Caco-2 (cell line): Measurements from ENCODE around the gene MEGF11. TPM values are rescaled to one million over a fixed set of nuclear protein-coding genes. Genes with fewer than 3 reads are reported as not detected.
A peak's percentile ranks its signal among the peaks of the same experiment; 100 is the strongest.

Source experiments
- BruUV-seq: library from RNA; stranded (reverse); fragments of 400-500 nt; replicated peaks from 2 replicates; lab custom pipeline; 2021; lab: Mats Ljungman, UMichigan
- CTCF ChIA-PET: fragments of 300-600 bp; sonication (Branson Sonifier 250); formaldehyde crosslinking; loops from one replicate; lab custom pipeline; 2022; ENCODE audit warnings: antibody characterized with exemption; lab: Charles Lee
- POLR2A ChIA-PET: fragments of 300-600 bp; sonication (Branson Sonifier 250); formaldehyde crosslinking; loops from one replicate; lab custom pipeline; 2022; ENCODE audit warnings: antibody characterized with exemption; lab: Charles Lee
- DNase-seq, 2 experiments: peaks; one replicate each; pipeline versions ENCODE4 v3.0.0 to v3.0.0-alpha.2; 2020 to 2022
- H3K27me3 ChIP-seq: replicated peaks from 2 replicates; pipeline ENCODE4 v1.6.0; 2011; ENCODE audit warnings: low read length; ENCODE audit not compliant: control insufficient read depth, insufficient read depth
- H3K36me3 ChIP-seq: 2 replicates; pipeline ENCODE4 v1.5.1; 2011; ENCODE audit warnings: low read length; ENCODE audit not compliant: control insufficient read depth, insufficient read depth
- H3K4me1 ChIP-seq: fragments of 250-450 bp; sonication (Bioruptor Pico); 2 replicates; pipeline ENCODE4 v1.5.1; 2020; ENCODE audit warnings: mild to moderate bottlenecking
- H3K4me3 ChIP-seq: 2 replicates; pipeline ENCODE4 v1.5.1; 2011; ENCODE audit warnings: low read depth, mild to moderate bottlenecking, control low read depth, low read length
- H3K9me3 ChIP-seq: fragments of 250-450 bp; sonication (Bioruptor Pico); 2 replicates; pipeline ENCODE4 v1.5.1; 2020; ENCODE audit warnings: mild to moderate bottlenecking, moderate library complexity
- H3K27ac Mint-ChIP-seq: one replicate; pipeline ENCODE4 v1.8.0; 2022; ENCODE audit warnings: mixed read lengths; ENCODE audit not compliant: unreplicated experiment
- H3K27me3 Mint-ChIP-seq: one replicate; pipeline ENCODE4 v1.8.0; 2022; ENCODE audit warnings: mixed read lengths; ENCODE audit not compliant: insufficient read depth, unreplicated experiment
- H3K36me3 Mint-ChIP-seq: one replicate; pipeline ENCODE4 v1.8.0; 2022; ENCODE audit warnings: mild to moderate bottlenecking, mixed read lengths; ENCODE audit not compliant: insufficient read depth, unreplicated experiment
- H3K4me1 Mint-ChIP-seq: one replicate; pipeline ENCODE4 v1.8.0; 2022; ENCODE audit warnings: low read depth, mixed read lengths; ENCODE audit not compliant: unreplicated experiment
- H3K4me3 Mint-ChIP-seq: one replicate; pipeline ENCODE4 v1.8.0; 2022; ENCODE audit warnings: mild to moderate bottlenecking, moderate library complexity, mixed read lengths; ENCODE audit not compliant: unreplicated experiment
- H3K9me3 Mint-ChIP-seq: one replicate; pipeline ENCODE4 v1.8.0; 2022; ENCODE audit warnings: mixed read lengths; ENCODE audit not compliant: unreplicated experiment
- intact Hi-C: fragments of 100-400 bp; cut with micrococcal nuclease; formaldehyde crosslinking; loops from one replicate; pipeline ENCODE4 v1.10.0; 2022; ENCODE audit not compliant: unreplicated experiment
- total RNA-seq: library from RNA; stranded (reverse); gene quantifications from 2 replicates; pipeline ENCODE4 v1.2.3, GENCODE V29; 2022
- TF ChIP-seq, protein P1 (sequence below), 2 experiments: fragments of 200-600 bp in 1 of 2; IDR thresholded peaks; 1 replicate in 1 of 2; 2 replicates in 1 of 2; pipeline versions ENCODE4 v1.5.1 to v1.8.0; 2011 to 2022; ENCODE audit warnings: antibody characterized with exemption in 1 of 2, control low read depth in 1 of 2, inconsistent platforms in 1 of 2, low read depth in 1 of 2, low read length in 1 of 2, mild to moderate bottlenecking in 1 of 2, moderate library complexity in 1 of 2; ENCODE audit not compliant: insufficient read depth in 1 of 2, severe bottlenecking in 1 of 2, unreplicated experiment in 1 of 2

Gene MEGF11
- total RNA-seq, 1 experiment from 2014 or later, result 0.66 TPM

DNA sequence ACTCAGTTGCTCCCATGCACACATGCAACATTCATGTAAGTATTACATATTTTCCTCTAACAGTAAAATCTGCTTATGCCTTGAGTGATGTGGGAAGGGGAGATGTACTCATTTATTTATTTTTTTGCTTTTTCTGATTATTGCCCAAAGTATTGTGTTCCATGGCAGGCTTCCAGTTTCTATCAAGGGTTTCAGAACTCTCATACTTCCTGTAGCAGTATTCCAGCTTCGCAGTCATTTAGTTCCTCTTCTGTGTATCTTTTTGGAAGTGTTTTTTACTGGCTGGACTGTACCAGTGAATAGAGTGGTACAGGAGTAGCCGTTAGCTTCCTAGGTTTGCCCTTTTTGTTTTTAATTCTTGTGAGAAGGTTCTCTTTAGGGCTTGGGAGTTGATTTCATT, 357.3 kb downstream of the MEGF11 start:
- Histone ChIP-seq H3K27me3 (no peaks in the 10 kb centered on the region), H3K36me3 (no peaks in the 10 kb centered on the region; the same call in 1 of the 2 replicates), H3K9me3 (no peaks in the 10 kb centered on the region), H3K4me3 (no peak overlapping the region), H3K4me1 (peaks cover 17% of the 10 kb centered on the region)
- no TSS peak for BruUV-seq
- TF ChIP-seq, protein P1, sequence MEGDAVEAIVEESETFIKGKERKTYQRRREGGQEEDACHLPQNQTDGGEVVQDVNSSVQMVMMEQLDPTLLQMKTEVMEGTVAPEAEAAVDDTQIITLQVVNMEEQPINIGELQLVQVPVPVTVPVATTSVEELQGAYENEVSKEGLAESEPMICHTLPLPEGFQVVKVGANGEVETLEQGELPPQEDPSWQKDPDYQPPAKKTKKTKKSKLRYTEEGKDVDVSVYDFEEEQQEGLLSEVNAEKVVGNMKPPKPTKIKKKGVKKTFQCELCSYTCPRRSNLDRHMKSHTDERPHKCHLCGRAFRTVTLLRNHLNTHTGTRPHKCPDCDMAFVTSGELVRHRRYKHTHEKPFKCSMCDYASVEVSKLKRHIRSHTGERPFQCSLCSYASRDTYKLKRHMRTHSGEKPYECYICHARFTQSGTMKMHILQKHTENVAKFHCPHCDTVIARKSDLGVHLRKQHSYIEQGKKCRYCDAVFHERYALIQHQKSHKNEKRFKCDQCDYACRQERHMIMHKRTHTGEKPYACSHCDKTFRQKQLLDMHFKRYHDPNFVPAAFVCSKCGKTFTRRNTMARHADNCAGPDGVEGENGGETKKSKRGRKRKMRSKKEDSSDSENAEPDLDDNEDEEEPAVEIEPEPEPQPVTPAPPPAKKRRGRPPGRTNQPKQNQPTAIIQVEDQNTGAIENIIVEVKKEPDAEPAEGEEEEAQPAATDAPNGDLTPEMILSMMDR (IDR thresholded peaks at IDR 0.05; ENCODE audit: insufficient read depth in 1 of 2, low read depth in 1 of 2, low read length in 1 of 2, severe bottlenecking in 1 of 2, unreplicated experiment in 1 of 2), result no peak
- Mint-ChIP-seq H3K27me3 (no peaks in the 10 kb centered on the region), H3K4me1 (peaks cover 12% of the 10 kb centered on the region), H3K27ac (no peak overlapping the region), H3K4me3 (no peak overlapping the region), H3K9me3 (no peaks in the 10 kb centered on the region), H3K36me3 (peaks cover 34% of the 10 kb centered on the region)
- intact Hi-C loops, result no loop called here
- ChIA-PET POLR2A (no interaction called here), CTCF (no interaction called here)
- DNase-seq, result no peak

DNA sequence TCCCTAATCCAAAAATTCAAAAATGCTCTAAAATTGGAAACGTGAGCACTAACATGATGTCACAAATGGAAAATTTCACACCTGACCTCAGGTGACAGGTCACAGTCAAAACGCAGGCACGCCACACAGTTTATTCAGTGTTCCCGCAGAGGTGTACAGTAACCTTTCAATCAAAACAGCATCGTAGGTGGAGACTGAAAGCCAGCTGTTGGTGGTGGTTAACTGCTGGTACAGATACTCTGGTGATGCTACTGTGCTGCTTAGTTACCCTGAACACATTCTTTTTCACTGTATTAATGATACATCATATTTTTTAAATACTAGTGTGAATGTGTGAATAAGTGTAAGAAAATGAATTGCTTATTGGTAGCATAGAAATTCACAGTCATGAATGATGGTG, 360.5 kb downstream of the MEGF11 start:
- Histone ChIP-seq H3K4me1 (no peaks in the 10 kb centered on the region), H3K36me3 (no peaks in the 10 kb centered on the region), H3K9me3 (no peaks in the 10 kb centered on the region), H3K27me3 (no peaks in the 10 kb centered on the region), H3K4me3 (no peak overlapping the region)
- no TSS peak for BruUV-seq
- Mint-ChIP-seq H3K27ac (no peak overlapping the region), H3K9me3 (no peaks in the 10 kb centered on the region), H3K36me3 (peaks cover 28% of the 10 kb centered on the region), H3K4me1 (no peaks in the 10 kb centered on the region), H3K27me3 (no peaks in the 10 kb centered on the region), H3K4me3 (no peak overlapping the region)
- TF ChIP-seq, protein P1 (IDR thresholded peaks at IDR 0.05; ENCODE audit: insufficient read depth in 1 of 2, low read depth in 1 of 2, low read length in 1 of 2, severe bottlenecking in 1 of 2, unreplicated experiment in 1 of 2), result no peak
- ChIA-PET POLR2A (no interaction called here), CTCF (no interaction called here)
- intact Hi-C loops, result no loop called here
- no peak for DNase-seq

DNA sequence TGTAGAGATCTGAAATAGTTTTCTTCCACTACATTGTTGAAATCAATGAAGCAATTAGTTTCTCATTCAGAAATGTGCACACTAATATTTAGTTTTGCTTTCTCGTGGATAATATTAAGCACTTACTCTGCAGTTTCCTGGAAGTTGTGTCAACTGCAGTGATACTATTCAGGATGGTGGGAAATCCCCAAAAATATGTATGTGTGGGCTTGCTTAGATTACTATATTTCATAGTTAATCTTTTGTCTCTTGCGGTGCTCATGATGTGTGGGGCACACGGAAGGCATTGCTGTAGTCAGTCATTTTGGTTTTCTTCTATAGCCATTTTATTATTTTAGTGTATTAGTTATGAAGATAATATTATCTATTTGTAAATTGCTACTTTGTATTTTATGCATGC, 364.6 kb downstream of the MEGF11 start:
- no peaks in the 10 kb centered on the region for H3K27me3 ChIP-seq
- intact Hi-C loops, result no loop called here
- TF ChIP-seq, protein P1 (IDR thresholded peaks at IDR 0.05; ENCODE audit: insufficient read depth in 1 of 2, low read depth in 1 of 2, low read length in 1 of 2, severe bottlenecking in 1 of 2, unreplicated experiment in 1 of 2), result no peak
- H3K4me3 ChIP-seq, result no peak overlapping the region
- Mint-ChIP-seq H3K9me3 (no peaks in the 10 kb centered on the region), H3K4me1 (peaks cover 14% of the 10 kb centered on the region), H3K36me3 (peaks cover 52% of the 10 kb centered on the region), H3K27ac (no peak overlapping the region), H3K4me3 (no peak overlapping the region), H3K27me3 (no peaks in the 10 kb centered on the region)
- CTCF ChIA-PET, result interaction anchor here (0.6 kb wide), 1 partner anchor 198 kb away, joined by 8 read pairs; no protein-coding TSS in a partner anchor
- no peaks in the 10 kb centered on the region for H3K36me3 ChIP-seq
- TSS peak; percentile 13 for BruUV-seq
- POLR2A ChIA-PET, result no interaction called here
- no peak for DNase-seq
- H3K9me3 ChIP-seq, result no peaks in the 10 kb centered on the region
- peaks cover 6% of the 10 kb centered on the region; the same call in 1 of the 2 replicates for H3K4me1 ChIP-seq
